Superior temporal gyrus (tissue), 1 donor: ENCODE results near the gene TCEA2.
A peak's percentile ranks its signal among the peaks of the same experiment; 100 is the strongest.

ENCODE experiments used
- DNase-seq: peaks from one replicate; pipeline ENCODE4 v3.0.0-alpha.2; 2016; ENCODE audit errors: extremely low spot score

Gene TCEA2

DNA sequence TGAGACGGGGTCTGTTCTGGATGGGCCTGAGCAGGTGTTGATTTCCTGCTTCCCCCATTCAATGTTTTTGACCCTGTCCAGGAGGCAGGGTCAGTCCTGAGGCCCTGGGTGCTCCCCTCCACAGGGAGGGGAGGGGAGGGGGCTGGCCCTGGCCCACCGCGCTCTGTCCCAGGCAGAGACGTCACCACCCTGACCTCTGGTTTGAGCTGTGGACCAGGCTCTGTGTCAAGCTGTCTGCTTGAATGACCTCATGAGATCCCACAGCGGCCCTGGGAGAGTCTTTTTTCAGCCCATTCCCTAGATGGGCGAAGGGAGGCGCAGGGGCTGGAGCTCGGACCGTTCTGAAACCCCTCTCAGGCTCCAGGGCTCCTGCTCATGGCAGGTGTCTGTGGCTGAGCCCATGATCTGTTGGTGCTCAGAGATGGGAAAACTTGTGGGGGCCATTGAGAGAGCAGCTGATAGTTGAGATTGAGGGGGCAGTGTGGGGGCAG lies 30.1 kb downstream of the TCEA2 start:
- no peak for DNase-seq

DNA sequence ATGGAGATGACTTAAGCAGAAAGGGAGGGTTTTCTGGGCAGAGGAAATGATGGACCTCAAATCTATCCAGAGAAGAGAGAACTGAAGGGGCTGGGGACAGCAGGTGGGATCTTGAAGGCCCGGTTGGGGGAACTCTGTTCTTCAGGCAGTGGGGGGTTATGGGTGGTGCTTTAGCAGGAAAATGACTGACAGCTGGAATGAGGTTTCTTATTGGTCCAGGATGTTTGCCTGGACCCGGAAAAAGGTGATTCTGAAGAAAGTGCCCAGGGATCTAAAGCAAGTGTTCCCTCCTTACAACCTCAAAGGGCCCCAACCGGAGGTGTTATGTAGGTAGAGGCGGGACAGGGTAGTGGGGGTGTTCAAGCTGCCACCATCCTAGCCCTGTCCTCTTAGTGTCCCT lies 32.5 kb downstream of the TCEA2 start:
- DNase-seq = no peak

DNA sequence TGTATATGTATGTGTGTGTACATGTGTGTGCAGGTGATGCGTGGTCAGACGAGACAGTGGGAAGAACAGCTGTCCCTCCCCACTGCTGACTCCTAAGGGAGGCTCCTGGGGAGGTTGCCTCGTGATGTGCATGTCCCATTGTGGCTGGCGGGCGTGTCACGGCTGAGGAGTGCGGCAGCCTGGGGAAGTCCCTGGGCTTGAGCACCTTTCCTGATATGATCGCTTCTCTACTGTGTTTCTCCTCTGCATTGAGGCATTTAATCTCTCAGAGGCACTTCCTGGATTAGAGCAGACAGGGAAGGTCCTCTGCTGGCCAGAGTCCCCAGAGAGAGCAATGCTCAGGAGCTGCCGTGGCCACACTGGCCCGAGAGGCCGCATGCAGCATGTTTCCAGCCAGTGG lies 32.9 kb downstream of the TCEA2 start:
- no peak for DNase-seq

DNA sequence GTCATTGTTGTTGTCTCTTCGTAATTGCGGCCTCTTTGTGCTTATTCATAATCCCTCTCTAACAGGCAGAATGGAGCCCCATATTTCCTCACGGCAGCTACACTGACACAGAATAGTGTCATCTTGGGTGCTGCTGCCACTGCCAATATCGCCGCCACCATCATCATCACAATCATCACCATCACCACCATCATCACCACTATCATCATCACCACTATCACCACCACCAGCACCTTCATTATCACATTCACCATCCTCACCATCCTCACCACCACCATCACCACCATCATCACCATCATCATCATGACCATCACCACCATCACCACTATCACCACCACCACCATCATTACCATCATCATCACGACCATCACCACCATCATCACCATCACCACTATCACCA lies 33.5 kb downstream of the TCEA2 start:
- no peak for DNase-seq

DNA sequence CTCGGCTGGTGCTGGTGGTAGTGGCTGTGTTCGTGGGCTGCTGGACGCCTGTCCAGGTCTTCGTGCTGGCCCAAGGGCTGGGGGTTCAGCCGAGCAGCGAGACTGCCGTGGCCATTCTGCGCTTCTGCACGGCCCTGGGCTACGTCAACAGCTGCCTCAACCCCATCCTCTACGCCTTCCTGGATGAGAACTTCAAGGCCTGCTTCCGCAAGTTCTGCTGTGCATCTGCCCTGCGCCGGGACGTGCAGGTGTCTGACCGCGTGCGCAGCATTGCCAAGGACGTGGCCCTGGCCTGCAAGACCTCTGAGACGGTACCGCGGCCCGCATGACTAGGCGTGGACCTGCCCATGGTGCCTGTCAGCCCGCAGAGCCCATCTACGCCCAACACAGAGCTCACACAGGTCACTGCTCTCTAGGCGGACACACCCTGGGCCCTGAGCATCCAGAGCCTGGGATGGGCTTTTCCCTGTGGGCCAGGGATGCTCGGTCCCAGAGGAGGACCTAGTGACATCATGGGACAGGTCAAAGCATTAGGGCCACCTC lies 35.5 kb downstream of the TCEA2 start:
- no peak for DNase-seq

DNA sequence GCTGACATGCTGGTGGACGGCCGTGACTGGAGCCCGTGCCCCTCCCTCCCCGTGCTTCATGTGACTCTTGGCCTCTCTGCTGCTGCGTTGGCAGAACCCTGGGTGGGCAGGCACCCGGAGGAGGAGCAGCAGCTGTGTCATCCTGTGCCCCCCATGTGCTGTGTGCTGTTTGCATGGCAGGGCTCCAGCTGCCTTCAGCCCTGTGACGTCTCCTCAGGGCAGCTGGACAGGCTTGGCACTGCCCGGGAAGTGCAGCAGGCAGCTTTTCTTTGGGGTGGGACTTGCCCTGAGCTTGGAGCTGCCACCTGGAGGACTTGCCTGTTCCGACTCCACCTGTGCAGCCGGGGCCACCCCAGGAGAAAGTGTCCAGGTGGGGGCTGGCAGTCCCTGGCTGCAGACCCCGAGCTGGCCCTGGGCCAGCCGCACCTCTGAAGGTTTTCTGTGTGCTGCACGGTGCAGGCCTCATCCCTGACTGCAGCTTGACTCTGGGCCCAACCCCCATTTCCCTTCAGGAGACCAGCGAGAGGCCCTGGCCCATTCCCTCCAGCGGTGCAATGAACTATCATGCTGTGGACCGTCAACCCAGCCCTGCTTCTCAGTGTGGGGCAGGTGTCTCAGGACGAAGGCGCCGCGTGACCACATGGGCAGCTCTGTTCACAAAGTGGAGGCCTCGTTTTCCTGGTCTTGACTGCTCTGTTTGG lies 36.2 kb downstream of the TCEA2 start:
- DNase-seq = no peak

DNA sequence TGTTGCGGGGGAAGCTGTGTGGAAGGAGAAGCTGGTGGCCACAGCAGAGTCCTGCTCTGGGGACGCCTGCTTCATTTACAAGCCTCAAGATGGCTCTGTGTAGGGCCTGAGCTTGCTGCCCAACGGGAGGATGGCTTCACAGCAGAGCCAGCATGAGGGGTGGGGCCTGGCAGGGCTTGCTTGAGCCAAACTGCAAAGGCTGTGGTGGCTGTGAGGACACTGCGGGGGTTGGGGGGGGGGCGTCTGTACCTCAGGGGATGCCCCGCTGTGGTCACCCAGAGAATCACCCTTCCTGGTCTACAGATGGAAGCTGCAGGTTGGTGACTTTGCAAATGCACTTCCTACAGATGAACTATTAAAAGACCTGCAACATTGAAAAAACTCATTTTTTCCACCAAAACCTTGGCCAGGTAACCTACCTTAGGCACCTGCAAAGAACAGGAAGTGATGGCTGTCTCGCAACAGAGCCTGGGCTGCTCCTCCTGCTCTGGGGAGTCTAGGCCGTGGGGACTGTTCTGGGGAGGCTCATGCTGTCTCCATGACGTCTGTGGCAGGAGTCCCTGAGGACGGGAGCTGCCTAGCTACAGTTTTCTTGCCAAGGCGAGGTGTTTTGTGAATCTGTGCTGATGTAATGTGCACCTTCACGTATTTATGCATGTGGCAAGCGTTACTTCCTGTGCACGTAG lies 37.0 kb downstream of the TCEA2 start:
- DNase-seq = no peak

DNA sequence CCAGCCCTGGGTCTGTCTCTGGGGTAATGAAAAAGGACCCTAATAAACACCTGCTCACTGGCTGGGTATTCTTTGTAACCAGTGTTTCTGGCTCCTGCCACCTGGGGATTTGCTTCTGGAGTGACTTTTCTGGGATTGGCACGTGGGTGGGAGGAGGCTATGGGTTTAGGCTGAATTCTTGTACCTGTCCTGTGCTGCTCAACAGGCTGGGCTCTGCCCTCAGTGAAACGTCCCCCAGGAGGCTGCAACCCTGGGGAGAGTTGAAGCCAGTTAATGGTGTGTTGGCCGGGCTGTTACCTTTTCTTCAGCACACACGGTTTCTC lies 37.5 kb downstream of the TCEA2 start:
- DNase-seq = no peak

DNA sequence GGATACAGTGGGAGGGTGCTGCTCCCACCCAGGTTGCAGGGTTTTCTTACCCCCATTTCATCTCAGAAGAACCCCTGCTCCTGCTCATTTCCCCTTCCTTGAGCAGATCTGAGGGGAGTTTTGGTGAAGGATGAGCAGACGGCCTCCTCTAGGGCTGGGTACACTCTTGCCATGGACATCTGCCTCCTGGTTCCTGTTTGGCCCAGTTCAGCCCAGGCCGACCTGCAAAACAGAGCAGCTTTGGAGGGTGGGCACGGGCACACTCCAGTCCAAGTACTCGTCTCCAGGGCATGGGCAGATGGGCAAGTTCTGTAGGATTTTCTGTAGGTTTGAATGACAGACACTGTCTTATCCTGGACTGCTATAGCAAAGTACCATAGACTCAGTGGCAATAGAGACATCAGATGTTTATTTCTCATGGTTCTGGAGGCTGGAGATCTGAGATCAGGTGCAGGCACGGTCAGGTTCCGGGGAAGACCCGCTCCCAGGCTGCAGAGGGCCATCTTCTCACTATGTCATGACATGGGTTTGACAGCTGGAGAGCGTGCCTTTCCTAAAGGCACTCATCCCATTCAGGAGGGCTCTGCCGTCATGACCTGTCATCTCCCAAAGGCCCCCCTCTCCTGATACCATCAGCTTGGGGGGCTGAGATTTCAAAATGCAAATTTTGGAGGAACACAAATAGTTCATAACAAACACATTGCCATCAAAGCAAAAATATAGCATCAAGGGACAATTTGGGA lies 38.1 kb downstream of the TCEA2 start:
- no peak for DNase-seq

DNA sequence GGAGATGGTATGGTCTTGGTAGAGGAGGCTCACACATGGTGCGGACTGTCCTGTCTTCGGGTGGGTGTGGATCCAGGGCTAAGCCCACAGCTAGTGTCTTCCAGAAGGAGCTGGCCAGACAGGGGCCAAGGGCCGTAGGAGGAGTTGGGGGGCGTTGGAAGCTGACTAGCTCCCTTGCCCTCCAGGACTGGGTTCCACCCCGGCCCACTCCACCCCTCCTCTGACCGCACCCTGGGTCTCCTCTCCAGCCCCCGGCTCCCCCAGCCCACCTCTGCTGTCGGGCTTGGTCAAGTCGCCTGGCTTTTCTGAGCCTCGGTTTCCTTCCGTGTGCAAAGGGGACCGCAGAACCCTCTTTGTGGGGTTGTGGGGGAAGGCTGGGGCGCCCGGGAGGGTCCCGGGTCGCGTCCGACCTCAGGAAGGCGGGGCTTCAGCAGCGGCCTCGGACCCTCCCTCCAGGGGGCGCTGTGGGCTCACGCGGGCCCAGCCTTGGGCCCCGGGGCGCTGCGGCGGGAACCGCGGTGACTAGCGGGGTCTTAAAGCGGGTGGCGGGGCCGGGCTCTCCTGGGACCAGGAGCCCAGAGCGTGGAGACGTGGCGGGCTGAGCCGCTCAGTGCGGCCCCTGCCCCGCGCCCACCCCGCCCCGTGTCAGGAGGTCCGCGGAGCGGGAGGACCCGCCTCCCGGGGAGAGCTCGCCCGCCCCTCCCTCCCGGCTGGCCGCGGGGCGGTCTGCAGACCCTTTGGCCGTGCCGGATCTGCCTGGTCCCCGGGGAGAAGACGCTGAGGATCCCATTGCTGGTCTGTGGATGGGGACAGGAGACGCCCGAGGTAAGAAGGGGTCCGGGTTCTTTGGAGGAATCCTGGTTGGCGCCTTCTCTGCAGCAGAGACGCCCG lies 39.0 kb downstream of the TCEA2 start:
- DNase-seq = no peak

DNA sequence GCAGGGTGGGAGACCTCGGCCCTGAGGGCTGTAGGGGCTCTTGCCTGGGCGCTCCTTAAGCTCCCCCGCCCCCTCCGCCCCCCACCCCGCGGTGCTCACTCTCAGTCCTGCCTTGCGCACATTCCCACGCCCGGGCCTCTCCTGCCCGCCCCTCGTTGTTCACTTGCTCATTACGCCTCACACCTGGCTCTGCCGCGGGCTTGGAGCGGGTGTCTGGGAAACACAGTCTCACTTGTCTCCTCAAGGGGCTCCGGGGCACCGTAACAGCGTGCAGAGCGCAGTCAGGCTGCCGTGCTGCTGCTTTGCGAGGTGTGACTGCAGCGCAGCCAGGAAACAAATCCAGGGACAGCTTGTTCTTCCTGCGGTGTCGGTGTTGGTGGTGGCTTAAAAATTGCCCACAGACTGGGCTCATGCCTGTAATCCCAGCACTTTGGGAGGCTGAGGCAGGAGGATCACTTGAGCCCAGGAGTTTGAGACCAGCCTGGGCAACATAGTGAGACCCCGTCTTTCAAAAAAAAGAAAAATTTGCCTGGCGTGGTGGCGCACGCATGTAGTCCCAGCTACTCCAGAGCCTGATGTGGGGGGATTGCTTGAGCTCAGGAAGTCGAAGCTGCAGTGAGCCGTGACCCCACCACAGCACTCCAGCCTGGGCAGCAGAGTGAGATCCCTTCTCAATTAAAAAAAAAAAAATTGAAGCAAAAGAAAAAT lies 39.8 kb downstream of the TCEA2 start:
- DNase-seq = peak; percentile 35

DNA sequence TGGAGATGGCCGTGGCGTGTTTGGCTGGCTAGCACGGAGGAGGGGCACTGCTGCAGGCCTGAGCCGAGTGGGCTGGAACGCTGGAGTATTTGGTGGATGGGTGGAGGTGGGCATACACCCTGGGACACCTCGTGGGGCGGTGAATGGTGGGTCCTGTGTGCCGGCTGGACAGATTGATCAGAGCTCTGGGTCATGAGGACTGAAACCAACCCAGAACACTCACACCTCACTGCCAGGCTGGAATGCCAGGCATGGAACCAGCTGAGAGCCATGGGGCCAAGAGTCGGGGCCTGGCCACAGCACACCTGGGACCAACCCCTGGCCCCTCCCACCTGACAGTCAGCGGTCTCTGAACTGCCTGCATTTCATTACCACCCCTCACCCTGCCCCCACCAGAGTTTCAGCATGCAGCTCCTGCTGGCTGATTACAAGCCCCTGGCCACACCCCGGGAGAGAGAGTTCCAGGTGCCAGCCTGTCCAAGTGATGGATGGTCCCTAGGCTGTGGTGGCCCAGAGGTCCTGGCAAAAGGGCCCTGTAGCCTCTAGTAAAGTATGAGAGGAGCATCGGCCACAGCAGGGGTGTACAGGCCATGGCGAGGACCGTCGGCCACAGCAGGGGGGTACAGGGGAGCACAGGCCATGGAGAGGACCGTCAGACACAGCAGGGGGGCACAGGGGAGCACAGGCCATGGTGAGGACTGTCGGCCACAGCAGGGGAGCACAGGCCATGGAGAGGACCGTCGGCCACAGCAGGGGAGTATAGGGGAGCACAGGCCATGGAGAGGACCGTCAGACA lies 41.1 kb downstream of the TCEA2 start:
- peak; percentile 0 for DNase-seq

DNA sequence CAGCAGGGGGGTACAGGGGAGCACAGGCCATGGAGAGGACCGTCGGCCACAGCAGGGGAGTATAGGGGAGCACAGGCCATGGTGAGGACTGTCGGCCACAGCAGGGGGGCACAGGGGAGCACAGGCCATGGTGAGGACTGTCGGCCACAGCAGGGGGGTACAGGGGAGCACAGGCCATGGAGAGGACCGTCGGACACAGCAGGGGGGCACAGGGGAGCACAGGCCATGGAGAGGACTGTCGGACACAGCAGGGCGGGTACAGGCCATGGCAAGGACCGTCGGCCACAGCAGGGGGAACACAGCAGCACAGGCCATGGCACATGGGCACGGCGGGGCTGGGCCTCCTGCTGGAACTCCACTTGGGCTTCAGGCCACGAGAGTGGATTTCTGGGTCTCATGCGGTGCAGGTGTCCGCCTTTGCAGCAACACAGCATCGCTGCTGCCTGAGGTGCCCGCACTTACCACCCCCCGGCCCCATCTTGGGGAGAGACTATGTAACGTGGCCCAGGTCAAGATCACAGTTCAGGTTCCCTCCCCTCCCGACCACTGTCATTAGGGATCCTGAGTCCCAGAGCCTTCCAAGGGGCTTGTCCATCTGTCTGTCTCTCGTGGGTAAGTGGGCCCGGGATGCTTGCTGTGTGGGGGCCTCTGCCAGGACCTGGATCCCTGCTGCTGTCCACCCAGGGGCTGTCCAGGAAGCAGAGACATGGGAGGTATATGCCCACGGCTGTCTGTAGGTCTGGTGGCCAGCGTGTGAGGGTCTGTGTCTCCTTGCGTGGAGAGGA lies 41.9 kb downstream of the TCEA2 start:
- DNase-seq = peak; percentile 0

DNA sequence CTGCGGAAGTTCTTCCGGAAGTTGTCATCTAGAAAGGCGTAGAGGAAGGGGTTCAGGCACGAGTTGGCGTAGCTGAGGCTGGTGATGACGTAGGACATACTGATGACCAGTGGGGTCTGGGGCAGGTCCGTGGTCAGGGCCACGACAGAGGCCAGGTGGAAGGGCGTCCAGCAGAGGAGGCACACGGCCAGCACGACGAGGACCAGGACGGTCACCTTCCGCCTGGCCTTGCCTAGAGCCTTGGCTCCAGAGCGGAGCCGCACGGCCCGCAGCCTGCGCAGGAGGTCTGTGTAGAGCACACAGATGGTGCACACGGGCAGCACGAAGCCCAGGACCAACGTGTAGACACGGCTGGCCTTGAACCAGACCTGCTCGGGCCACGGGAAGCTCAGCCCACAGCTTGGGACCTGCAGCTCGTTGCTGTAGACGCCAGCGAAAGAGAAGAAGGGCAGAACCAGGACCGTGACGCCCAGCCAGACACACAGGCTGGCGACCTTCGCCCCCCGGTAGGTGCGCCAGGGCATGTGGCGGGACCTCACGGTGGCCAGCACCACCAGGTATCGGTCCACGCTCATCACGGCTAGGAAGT lies 42.9 kb downstream of the TCEA2 start:
- DNase-seq = peak; percentile 0

DNA sequence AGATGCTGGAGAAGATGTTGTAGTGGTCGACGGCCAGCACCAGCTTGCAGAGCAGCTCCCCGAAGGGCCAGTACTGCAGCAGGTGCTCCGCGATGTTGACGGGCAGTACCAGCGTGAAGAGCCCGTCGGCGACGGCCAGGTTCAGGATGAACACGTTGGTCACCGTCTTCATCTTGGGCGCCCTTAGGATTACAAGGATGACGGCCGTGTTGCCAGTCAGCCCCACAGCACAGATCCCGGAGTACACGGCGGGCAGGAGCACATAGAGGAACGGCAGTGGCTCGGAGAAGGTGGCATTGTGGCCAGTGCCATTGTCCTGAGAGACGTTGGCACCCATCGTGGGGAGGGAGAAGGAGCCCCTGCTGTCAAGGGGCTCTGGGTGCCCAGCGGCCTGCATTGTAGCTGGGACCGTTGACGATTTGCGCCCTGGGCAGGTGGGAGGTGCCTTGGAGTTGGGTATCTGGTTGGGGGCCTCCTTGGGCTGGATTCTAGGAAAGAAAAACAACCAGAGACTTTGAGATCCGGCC lies 43.5 kb downstream of the TCEA2 start:
- DNase-seq = peak; percentile 0

DNA sequence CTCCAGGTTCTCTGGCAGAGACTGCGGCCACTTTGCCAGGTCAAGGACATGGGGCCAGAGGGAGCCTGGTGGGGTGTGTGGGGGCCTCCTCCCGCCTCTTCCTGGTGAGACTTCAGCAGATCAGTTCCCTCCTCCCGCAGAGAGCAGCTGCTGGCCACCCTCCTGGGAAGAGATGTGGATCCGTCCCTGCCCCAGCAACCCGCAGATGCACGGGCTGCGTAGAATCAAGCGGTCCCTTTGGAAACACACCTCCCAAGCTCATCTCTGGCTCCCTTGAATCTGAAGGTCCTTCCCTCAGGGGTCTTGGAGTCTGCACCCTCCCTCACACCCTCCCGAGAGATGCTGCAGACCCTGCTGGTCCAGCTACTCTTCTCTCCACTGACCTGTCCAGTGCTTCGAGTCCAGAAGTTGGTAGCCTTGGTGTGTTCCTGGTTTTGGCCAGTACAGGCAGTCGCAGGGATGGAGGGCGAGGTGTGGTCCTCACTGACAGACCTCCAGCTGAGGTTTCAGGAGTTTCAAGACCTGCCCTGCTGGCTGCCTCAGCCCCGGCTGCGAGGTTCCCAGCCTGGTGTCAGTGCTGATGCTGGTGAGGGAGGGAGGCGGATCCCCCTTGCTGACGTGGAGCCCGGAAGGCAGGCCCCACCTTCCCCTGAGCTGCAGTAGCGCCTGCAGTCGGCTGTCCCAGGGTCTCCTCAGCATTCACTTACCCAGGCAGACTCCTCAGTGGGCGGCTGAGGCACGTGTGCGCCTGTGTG lies 44.2 kb downstream of the TCEA2 start, which contains the start of gene NPBWR2:
NPBWR2 (minus strand) TSS at position 585 of the 755 bp plus-strand sequence. CDS start 734 bp downstream, outside the sequence.
- DNase-seq = peak; percentile 11

DNA sequence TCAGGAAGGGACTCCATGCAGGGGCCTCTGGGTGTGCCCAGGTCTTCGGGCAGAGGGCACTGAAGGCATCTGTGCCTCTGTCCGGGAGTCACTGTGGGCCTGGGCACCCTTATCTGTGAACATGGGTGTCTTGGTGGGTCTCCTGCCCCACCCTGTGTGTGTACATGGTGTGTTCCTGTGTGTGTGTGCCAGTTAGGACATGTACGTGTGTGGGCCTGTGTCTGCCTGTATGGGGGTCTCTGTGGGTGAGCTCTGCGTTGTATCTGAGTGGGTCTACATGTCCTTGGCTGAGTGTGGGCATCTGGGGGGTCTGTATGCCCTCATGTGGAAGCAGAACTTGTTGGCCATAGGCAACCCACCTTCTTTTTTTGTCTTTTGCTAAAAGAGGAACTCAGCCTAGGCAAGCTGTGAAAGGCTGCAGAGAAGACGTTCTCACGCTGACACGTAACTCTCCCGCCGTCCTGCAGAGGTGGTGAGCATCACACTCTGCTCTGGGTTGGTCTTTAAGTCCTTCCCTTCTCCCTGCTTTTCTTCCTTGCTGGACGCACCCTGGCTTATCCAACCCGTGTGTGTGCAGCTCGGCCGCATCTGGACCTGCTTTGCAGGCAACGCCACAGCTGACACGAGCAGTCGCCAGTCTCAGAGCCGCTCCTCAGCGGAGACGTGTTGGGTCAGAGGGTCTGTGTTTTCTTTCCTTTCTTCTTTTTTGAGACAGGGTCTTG lies 44.9 kb downstream of the TCEA2 start:
- DNase-seq = peak; percentile 24
